Neural cell (in vitro differentiated cells): ENCODE measurements around the gene CDRT4. TPM values are rescaled to one million over a fixed set of nuclear protein-coding genes. Genes with fewer than 3 reads are reported as not detected.

Experiments
- H2AFZ ChIP-seq: fragments of 200-600, 300-800 bp; sonication (generic), shearing (Covaris generic); 2 replicates; pipeline ENCODE4 v1.6.0; 2014; ENCODE audit warnings: low read depth, mild to moderate bottlenecking, antibody characterized with exemption, low read length, moderate library complexity
- H3F3A ChIP-seq: fragments of 200-600 bp; shearing (Covaris generic); 2 replicates; pipeline ENCODE4 v1.6.1; 2016; ENCODE audit warnings: mild to moderate bottlenecking, moderate library complexity, mixed read lengths, antibody characterized with exemption, low read length; ENCODE audit not compliant: insufficient read depth, poor library complexity, severe bottlenecking
- H3K27ac ChIP-seq: fragments of 200-600, 300-800 bp; sonication (generic), shearing (Covaris generic); 2 replicates; pipeline ENCODE4 v1.5.1; 2014; ENCODE audit warnings: mild to moderate bottlenecking, low read length, moderate library complexity
- H3K27me3 ChIP-seq: fragments of 300-800, 200-600 bp; sonication (generic), shearing (Covaris generic); 2 replicates; pipeline ENCODE4 v1.6.0; 2014; ENCODE audit warnings: mild to moderate bottlenecking, low read depth, low read length, moderate library complexity; ENCODE audit not compliant: insufficient read depth
- H3K36me3 ChIP-seq: fragments of 300-800, 200-600 bp; sonication (generic), shearing (Covaris generic); 2 replicates; pipeline ENCODE4 v1.5.1; 2014; ENCODE audit warnings: mild to moderate bottlenecking, antibody characterized with exemption, low read length, moderate library complexity; ENCODE audit not compliant: insufficient read depth
- H3K4me2 ChIP-seq: fragments of 300-800, 200-600 bp; sonication (generic), shearing (Covaris generic); 2 replicates; pipeline ENCODE4 v1.6.0; 2014; ENCODE audit warnings: mild to moderate bottlenecking, low read length
- H3K4me3 ChIP-seq: fragments of 300-800, 200-600 bp; sonication (generic), shearing (Covaris generic); 2 replicates; pipeline ENCODE4 v1.5.1; 2014; ENCODE audit warnings: mild to moderate bottlenecking, low read length, moderate library complexity
- H3K79me2 ChIP-seq: fragments of 200-600 bp; shearing (Covaris generic); replicated peaks from 2 replicates; pipeline ENCODE4 v1.6.0; 2014; ENCODE audit warnings: mild to moderate bottlenecking, low read length, moderate library complexity; ENCODE audit not compliant: insufficient read depth
- H3K9ac ChIP-seq: fragments of 300-800, 200-600 bp; sonication (generic), shearing (Covaris generic); 2 replicates; pipeline ENCODE4 v1.6.1; 2016; ENCODE audit warnings: mild to moderate bottlenecking, low read length, mixed read lengths
- H3K9me2 ChIP-seq: fragments of 200-600 bp; shearing (Covaris generic); 2 replicates; pipeline ENCODE4 v1.6.1; 2016; ENCODE audit warnings: mild to moderate bottlenecking, low read length, mixed read lengths; ENCODE audit not compliant: insufficient read depth
- H3K9me3 ChIP-seq: fragments of 200-600, 300-800 bp; sonication (generic), shearing (Covaris generic); 2 replicates; pipeline ENCODE4 v1.6.1; 2016; ENCODE audit warnings: mild to moderate bottlenecking, mixed run types, low read length, moderate library complexity, mixed read lengths
- H4K20me1 ChIP-seq: fragments of 200-600 bp; shearing (Covaris generic); 2 replicates; pipeline ENCODE4 v1.6.1; 2016; ENCODE audit warnings: mild to moderate bottlenecking, mixed run types; ENCODE audit not compliant: insufficient read depth
- EP300 ChIP-seq: fragments of 450-650 bp; conservative IDR thresholded peaks from 2 replicates; pipeline ENCODE4 v1.6.1; 2014; ENCODE audit warnings: antibody characterized with exemption, mild to moderate bottlenecking, moderate library complexity; ENCODE audit not compliant: poor library complexity, severe bottlenecking
- EZH2 ChIP-seq: fragments of 200-600, 300-800 bp; shearing (Covaris generic), sonication (generic); IDR thresholded peaks from 2 replicates; pipeline ENCODE4 v1.6.1; 2014; ENCODE audit warnings: antibody characterized with exemption, low read length, borderline replicate concordance, mild to moderate bottlenecking; ENCODE audit not compliant: insufficient read depth, poor library complexity, severe bottlenecking
- MXI1 ChIP-seq: fragments of 450-650 bp; conservative IDR thresholded peaks from 2 replicates; pipeline ENCODE4 v1.6.1; 2014; ENCODE audit warnings: antibody characterized with exemption, mild to moderate bottlenecking; ENCODE audit not compliant: poor library complexity, severe bottlenecking
- POLR2AphosphoS5 ChIP-seq: IDR thresholded peaks from 2 replicates; pipeline ENCODE4 v1.6.1; 2012
- RAD21 ChIP-seq: fragments of 450-650 bp; conservative IDR thresholded peaks from 2 replicates; pipeline ENCODE4 v1.6.1; 2014; ENCODE audit warnings: antibody characterized with exemption, mild to moderate bottlenecking, moderate library complexity
- SMC3 ChIP-seq: fragments of 450-650 bp; conservative IDR thresholded peaks from 2 replicates; pipeline ENCODE4 v1.6.1; 2014; ENCODE audit warnings: antibody characterized with exemption, mild to moderate bottlenecking, moderate library complexity; ENCODE audit not compliant: poor library complexity
- TAF1 ChIP-seq: IDR thresholded peaks from 2 replicates; pipeline ENCODE4 v1.6.1; 2012; ENCODE audit warnings: low read depth
- polyA plus RNA-seq: library from polyadenylated mRNA; depleted of rRNA; stranded (reverse); fragments of >200 nt; gene quantifications from 2 replicates; pipeline ENCODE4 v1.2.3, GENCODE V29; 2014
- TF ChIP-seq, protein P1 (sequence below): IDR thresholded peaks from 2 replicates; pipeline ENCODE4 v1.6.1; 2012; ENCODE audit warnings: borderline replicate concordance
- TF ChIP-seq, protein P2 (sequence below): fragments of 450-650 bp; IDR thresholded peaks from 2 replicates; pipeline ENCODE4 v1.5.1; 2014; ENCODE audit warnings: antibody characterized with exemption, mild to moderate bottlenecking, moderate library complexity; ENCODE audit not compliant: poor library complexity, severe bottlenecking

Gene CDRT4
- polyA plus RNA-seq, 1 donor from 2014 or later, result 22.5 TPM

DNA sequence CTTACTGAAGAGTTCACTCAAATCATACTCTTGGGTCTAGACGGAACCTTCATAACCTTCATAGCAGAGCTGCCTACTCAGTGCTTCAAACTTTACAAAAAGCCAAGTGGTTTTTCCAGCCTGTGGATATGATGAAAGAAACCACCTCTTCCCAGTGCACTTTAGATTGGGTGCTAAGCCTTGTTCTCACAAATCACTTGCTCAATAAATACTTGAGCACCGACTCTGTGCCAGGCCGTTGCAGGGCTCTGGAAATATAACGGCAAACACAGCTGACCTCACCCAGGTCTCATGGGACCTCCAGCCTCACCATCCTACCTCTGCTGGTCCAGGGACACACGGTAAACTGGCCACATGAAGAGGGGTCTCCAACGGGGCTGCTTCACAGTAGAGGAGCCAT is 35.7 kb downstream of the CDRT4 start (continued):
- TF ChIP-seq, protein P1, sequence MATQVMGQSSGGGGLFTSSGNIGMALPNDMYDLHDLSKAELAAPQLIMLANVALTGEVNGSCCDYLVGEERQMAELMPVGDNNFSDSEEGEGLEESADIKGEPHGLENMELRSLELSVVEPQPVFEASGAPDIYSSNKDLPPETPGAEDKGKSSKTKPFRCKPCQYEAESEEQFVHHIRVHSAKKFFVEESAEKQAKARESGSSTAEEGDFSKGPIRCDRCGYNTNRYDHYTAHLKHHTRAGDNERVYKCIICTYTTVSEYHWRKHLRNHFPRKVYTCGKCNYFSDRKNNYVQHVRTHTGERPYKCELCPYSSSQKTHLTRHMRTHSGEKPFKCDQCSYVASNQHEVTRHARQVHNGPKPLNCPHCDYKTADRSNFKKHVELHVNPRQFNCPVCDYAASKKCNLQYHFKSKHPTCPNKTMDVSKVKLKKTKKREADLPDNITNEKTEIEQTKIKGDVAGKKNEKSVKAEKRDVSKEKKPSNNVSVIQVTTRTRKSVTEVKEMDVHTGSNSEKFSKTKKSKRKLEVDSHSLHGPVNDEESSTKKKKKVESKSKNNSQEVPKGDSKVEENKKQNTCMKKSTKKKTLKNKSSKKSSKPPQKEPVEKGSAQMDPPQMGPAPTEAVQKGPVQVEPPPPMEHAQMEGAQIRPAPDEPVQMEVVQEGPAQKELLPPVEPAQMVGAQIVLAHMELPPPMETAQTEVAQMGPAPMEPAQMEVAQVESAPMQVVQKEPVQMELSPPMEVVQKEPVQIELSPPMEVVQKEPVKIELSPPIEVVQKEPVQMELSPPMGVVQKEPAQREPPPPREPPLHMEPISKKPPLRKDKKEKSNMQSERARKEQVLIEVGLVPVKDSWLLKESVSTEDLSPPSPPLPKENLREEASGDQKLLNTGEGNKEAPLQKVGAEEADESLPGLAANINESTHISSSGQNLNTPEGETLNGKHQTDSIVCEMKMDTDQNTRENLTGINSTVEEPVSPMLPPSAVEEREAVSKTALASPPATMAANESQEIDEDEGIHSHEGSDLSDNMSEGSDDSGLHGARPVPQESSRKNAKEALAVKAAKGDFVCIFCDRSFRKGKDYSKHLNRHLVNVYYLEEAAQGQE, result no peak
- no peak for TF ChIP-seq POLR2AphosphoS5

DNA sequence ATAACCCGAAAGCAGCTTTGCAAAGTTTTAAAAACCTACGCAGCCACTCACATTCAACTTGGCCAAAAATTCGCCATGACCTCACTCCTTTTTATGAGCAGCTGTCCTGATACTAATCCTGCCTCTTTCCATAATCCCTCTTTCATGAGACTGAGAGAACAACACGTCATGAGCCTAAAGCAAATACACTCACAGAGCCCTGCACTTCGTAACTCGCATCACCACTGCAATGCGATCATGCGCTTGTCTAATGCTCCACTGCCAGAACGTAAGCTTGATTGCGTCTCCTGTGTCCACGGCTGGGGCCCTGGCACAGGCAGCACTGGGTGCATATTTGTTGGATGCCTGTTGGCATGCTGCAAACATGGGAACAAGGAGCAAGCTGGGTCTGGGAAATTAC is 36.2 kb downstream of the CDRT4 start:
- TF ChIP-seq MXI1 (no peak), SMC3 (no peak), POLR2AphosphoS5 (no peak), RAD21 (no peak), TAF1 (no peak), EP300 (no peak), EZH2 (no peak)
- TF ChIP-seq, protein P2, sequence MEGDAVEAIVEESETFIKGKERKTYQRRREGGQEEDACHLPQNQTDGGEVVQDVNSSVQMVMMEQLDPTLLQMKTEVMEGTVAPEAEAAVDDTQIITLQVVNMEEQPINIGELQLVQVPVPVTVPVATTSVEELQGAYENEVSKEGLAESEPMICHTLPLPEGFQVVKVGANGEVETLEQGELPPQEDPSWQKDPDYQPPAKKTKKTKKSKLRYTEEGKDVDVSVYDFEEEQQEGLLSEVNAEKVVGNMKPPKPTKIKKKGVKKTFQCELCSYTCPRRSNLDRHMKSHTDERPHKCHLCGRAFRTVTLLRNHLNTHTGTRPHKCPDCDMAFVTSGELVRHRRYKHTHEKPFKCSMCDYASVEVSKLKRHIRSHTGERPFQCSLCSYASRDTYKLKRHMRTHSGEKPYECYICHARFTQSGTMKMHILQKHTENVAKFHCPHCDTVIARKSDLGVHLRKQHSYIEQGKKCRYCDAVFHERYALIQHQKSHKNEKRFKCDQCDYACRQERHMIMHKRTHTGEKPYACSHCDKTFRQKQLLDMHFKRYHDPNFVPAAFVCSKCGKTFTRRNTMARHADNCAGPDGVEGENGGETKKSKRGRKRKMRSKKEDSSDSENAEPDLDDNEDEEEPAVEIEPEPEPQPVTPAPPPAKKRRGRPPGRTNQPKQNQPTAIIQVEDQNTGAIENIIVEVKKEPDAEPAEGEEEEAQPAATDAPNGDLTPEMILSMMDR, result no peak
- TF ChIP-seq, protein P1, result no peak
- Histone ChIP-seq H4K20me1 (no peaks in the 10 kb centered on the region), H3K36me3 (peaks cover 4% of the 10 kb centered on the region), H3K27ac (no peak overlapping the region), H3K9me3 (no peaks in the 10 kb centered on the region), H3K79me2 (no peaks in the 10 kb centered on the region), H3K27me3 (no peaks in the 10 kb centered on the region), H3K9me2 (no peaks in the 10 kb centered on the region), H3K4me2 (no peak overlapping the region), H3K9ac (no peak overlapping the region), H2AFZ (no peak overlapping the region), H3F3A (no peaks in the 10 kb centered on the region), H3K4me3 (no peak overlapping the region)
